Neural progenitor cell (in vitro differentiated cells): ENCODE measurements around the gene TBC1D19.

Source experiments
- EZH2 ChIP-seq: fragments of 200-600 bp; sonication (generic); IDR thresholded peaks from 2 replicates; pipeline ENCODE4 v1.6.1; 2017; ENCODE audit warnings: antibody characterized with exemption, mild to moderate bottlenecking, moderate library complexity
- EZH2phosphoT487 ChIP-seq: fragments of 200-600 bp; sonication (generic); IDR thresholded peaks from 2 replicates; pipeline ENCODE4 v1.6.1; 2017; ENCODE audit warnings: antibody characterized with exemption
- TF ChIP-seq, protein P1 (sequence below): fragments of 200-600 bp; sonication (generic); IDR thresholded peaks from 2 replicates; pipeline ENCODE4 v1.5.1; 2017; ENCODE audit warnings: antibody characterized with exemption, mild to moderate bottlenecking

DNA sequence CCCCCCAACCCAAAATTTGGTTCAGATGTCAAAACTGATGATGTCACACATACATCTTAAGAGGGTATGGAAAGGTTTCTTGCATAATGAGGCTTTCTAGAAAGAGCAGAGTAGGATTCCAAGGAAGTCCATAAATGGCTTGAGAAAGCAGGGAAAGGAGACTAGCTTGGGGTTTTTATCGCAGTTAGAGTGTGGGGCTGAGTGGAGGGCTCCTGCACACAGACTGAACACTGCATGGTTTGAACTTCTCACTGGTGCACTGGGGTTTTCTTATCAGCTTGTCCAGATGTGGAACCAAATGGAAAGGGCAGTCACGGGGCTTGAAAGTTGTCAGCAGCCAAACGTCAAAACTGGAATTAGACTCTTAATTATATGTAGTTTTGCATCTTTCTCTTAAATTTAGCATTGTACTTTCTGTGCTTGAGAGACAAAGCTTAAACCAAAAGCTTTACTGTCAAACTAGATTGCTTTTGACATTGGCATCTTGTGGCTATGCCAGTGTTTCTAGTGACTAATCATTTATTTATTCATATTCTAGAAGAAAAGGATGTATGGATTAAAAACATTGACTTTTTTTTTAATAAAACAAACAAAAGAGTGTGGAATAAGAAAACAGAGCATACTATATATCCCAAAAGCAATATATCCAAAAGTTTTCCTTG lies 198.4 kb downstream of the TBC1D19 start:
- TF ChIP-seq, protein P1, sequence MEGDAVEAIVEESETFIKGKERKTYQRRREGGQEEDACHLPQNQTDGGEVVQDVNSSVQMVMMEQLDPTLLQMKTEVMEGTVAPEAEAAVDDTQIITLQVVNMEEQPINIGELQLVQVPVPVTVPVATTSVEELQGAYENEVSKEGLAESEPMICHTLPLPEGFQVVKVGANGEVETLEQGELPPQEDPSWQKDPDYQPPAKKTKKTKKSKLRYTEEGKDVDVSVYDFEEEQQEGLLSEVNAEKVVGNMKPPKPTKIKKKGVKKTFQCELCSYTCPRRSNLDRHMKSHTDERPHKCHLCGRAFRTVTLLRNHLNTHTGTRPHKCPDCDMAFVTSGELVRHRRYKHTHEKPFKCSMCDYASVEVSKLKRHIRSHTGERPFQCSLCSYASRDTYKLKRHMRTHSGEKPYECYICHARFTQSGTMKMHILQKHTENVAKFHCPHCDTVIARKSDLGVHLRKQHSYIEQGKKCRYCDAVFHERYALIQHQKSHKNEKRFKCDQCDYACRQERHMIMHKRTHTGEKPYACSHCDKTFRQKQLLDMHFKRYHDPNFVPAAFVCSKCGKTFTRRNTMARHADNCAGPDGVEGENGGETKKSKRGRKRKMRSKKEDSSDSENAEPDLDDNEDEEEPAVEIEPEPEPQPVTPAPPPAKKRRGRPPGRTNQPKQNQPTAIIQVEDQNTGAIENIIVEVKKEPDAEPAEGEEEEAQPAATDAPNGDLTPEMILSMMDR = no peak
- TF ChIP-seq EZH2 (no peak), EZH2phosphoT487 (no peak)
